Activated B cell treated with CpG ODN at 0.5 μM for 24 hours (primary cell): ENCODE data around the gene ZNF234. TPM values are rescaled to one million over a fixed set of nuclear protein-coding genes. Genes with fewer than 3 reads are reported as not detected.

Experiments used
- ATAC-seq: fragments of 200-7000 bp; cut with Tn5 transposase; one replicate; pipeline ENCODE4 v1.10.0; 2021; ENCODE audit warnings: low read depth, mild to moderate bottlenecking, moderate library complexity
- CTCF ChIA-PET: fragments of 350-600 bp; sonication (Branson Sonifier 250); formaldehyde crosslinking; loops from one replicate; lab custom pipeline; 2021; ENCODE audit warnings: antibody characterized with exemption; lab: Charles Lee
- POLR2A ChIA-PET: fragments of 350-600 bp; sonication (Branson Sonifier 250); formaldehyde crosslinking; loops from one replicate; lab custom pipeline; 2021; ENCODE audit warnings: antibody characterized with exemption; lab: Charles Lee
- DNase-seq: peaks from one replicate; pipeline ENCODE4 v3.0.0; 2022
- H3K27ac Mint-ChIP-seq: one replicate; pipeline ENCODE4 v1.8.0; 2020; ENCODE audit warnings: mixed read lengths
- H3K27me3 Mint-ChIP-seq: one replicate; pipeline ENCODE4 v1.8.0; 2021; ENCODE audit warnings: mixed read lengths
- H3K36me3 Mint-ChIP-seq: one replicate; pipeline ENCODE4 v1.8.0; 2021; ENCODE audit warnings: low read depth, mixed read lengths
- H3K4me1 Mint-ChIP-seq: one replicate; pipeline ENCODE4 v1.8.0; 2021; ENCODE audit warnings: mixed read lengths
- H3K4me3 Mint-ChIP-seq: one replicate; pipeline ENCODE4 v1.8.0; 2020; ENCODE audit warnings: mild to moderate bottlenecking, mixed read lengths
- H3K9me3 Mint-ChIP-seq: one replicate; pipeline ENCODE4 v1.8.0; 2020; ENCODE audit warnings: mixed read lengths
- intact Hi-C: fragments of 100-400 bp; cut with micrococcal nuclease; formaldehyde crosslinking; loops from one replicate; pipeline ENCODE4 v1.15.1; 2024
- total RNA-seq: library from RNA; stranded (reverse); gene quantifications from 2 replicates; pipeline ENCODE4 v1.2.3, GENCODE V29; 2022
- TF ChIP-seq, protein P1 (sequence below): fragments of 200-600 bp; IDR thresholded peaks from one replicate; pipeline ENCODE4 v1.8.0; 2022; ENCODE audit warnings: antibody characterized with exemption, mild to moderate bottlenecking

ZNF234 gene
- total RNA-seq = 14.8 and 18.8 TPM in 2 replicates

DNA sequence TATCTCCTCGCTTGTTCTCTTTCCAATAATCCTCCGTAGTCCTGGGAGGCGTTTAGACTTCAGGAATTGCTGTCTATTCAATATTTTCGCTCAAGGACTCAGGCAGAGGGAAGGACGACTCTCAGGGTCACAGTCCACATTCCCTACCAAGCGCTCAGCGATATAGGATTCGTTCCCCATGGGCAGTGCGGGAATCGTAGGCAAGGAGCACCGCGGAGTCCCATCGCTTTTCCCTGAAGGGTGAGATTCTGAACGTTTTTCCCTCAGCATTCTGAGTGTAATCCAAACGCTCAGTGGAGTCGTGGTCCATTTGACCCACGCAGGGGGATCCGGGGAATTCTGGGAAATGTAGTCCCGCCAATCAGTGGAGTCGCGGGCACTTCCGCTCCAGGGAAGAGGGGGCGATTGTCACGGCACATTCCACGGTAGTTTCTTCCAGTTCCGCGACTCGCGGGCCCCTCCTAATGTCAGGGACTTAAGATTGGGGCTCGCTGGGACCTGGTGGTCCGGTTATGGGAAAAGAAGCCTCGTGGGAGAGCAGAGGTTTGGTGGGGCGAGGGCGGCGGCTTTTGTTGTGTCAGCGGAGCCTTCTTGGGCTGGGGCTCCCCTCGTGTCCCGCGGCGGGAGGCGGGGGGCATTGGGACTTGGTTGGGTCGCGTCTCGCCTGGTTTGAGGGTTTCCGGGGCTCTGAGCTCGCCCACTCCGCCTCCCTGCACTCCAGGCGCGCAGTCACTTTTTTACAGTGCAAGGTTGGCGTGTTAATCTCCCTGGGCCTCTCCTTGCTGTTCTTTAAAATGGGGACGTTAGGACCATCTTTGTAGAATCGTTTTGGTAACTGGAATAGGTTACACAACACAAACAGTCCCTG is at the start of gene ZNF234:
Gene ZNF234, plus strand, starts transcription at position 364 of the 868 bp plus-strand sequence. CDS start 3,079 bp downstream, outside the sequence.
- Mint-ChIP-seq H3K27me3 (no peaks in the 10 kb centered on the region), H3K4me1 (peaks cover 23% of the 10 kb centered on the region), H3K4me3 (peak within 1 kb of the TSS; percentile 98), H3K9me3 (no peaks in the 10 kb centered on the region), H3K36me3 (peaks cover 34% of the 10 kb centered on the region), H3K27ac (peak within 1 kb of the TSS; percentile 85)
- peak; percentile 93 for ATAC-seq
- ChIA-PET POLR2A (interaction anchor here (0.8 to 1.1 kb wide), 3 partner anchors 19 to 359 kb away, joined by 3 to 10 read pairs (median 5); partner anchors contain the start of genes ZNF180 and ZNF226), CTCF (interaction anchor here (0.6 kb wide), 1 partner anchor 19 kb away, joined by 3 read pairs; no protein-coding TSS in a partner anchor)
- intact Hi-C loops = loop anchor here (1.0 kb wide), 5 partner anchors 24 to 359 kb away; partner anchors contain the start of genes ZNF180, ZNF224, ZNF225 and ZNF226
- TF ChIP-seq, protein P1, sequence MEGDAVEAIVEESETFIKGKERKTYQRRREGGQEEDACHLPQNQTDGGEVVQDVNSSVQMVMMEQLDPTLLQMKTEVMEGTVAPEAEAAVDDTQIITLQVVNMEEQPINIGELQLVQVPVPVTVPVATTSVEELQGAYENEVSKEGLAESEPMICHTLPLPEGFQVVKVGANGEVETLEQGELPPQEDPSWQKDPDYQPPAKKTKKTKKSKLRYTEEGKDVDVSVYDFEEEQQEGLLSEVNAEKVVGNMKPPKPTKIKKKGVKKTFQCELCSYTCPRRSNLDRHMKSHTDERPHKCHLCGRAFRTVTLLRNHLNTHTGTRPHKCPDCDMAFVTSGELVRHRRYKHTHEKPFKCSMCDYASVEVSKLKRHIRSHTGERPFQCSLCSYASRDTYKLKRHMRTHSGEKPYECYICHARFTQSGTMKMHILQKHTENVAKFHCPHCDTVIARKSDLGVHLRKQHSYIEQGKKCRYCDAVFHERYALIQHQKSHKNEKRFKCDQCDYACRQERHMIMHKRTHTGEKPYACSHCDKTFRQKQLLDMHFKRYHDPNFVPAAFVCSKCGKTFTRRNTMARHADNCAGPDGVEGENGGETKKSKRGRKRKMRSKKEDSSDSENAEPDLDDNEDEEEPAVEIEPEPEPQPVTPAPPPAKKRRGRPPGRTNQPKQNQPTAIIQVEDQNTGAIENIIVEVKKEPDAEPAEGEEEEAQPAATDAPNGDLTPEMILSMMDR = no peak
- peak; percentile 58 for DNase-seq

DNA sequence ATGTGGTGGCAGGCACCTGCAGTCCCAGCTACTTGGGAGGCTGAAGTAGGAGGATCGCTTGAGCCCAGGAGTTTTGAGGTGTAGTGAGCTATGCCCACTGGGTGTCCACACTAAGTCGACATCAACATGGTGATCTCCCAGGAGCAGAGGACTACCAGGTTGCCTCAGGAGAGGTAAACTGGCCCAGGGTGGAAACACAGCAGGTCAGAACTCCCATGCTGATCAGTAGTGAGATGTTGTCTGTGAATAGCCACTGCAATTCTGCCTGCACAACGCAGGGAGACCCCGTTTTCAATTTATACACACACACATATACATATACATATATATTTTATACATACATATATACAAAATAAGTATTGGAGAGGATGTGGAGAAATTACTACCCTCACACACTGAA is 49.2 kb upstream of the ZNF234 start:
- no peak for ATAC-seq
- TF ChIP-seq, protein P1 = no peak
- ChIA-PET POLR2A (no interaction called here), CTCF (no interaction called here)
- intact Hi-C loops = loop anchor here (5.0 kb wide), 1 partner anchor 310 kb away; the partner anchor contains the start of gene ZNF285
- Mint-ChIP-seq H3K9me3 (no peaks in the 10 kb centered on the region), H3K4me1 (peaks cover 14% of the 10 kb centered on the region), H3K36me3 (peaks cover 29% of the 10 kb centered on the region), H3K27me3 (no peaks in the 10 kb centered on the region), H3K27ac (no peak overlapping the region), H3K4me3 (no peak overlapping the region)
- DNase-seq = no peak

DNA sequence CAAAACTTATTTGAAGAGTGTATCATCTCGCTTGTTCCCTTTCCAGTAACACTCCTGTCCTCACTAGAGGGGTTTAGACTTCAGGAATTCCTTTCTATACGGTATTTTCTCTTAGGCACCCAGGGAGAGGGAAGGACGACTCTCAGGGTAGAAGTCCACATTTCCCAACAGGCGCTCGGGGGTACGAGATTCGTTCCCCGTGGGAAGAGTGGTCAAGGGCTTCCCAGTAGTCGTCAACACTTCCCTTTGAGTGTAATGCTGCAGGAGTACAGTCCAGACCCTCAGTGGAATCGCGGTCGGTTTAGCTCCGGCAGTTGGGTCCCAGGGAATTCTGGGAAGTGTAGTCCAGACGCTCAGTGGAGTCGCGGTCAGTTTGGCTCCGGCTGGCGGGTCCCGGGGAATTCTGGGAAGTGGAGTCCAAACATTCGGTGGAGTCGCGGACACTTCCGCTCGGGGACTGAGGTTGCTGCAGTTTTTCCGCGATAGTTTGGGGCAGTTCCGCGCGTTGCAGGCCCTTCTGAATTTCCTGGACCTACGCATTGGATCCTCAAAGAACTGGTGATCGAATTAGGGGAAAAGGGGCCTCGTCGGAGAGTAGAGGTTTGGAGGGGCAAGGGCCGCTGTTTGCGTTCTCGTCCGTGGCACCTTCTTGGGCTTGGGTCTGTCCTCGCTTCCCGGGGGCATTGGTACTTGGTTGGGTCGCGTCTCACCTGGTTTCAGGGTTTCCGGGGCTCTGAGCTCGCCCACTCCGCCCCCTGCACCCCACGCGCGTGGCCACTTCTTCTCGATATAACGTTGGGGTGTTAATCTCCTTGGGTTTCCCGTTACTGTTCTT is 47.2 kb upstream of the ZNF234 start, which contains the start of gene ZNF224:
Gene ZNF224, plus strand, starts transcription at position 431 of the 835 bp plus-strand sequence. CDS start 3,513 bp downstream, outside the sequence.
- DNase-seq (peak; percentile 66), ATAC-seq (peak; percentile 93)
- Mint-ChIP-seq H3K27me3 (no peaks in the 10 kb centered on the region), H3K4me3 (peak within 1 kb of the TSS; percentile 99), H3K4me1 (peaks cover 14% of the 10 kb centered on the region), H3K36me3 (peaks cover 37% of the 10 kb centered on the region), H3K9me3 (no peaks in the 10 kb centered on the region), H3K27ac (peak within 1 kb of the TSS; percentile 89)
- intact Hi-C loops = loop anchor here (1.0 to 5.0 kb wide), 12 partner anchors 19 to 406 kb away; partner anchors contain the start of genes ZNF155, ZNF180, ZNF222 and ZNF225
- TF ChIP-seq, protein P1 = no peak
- POLR2A ChIA-PET = interaction anchor here (0.5 to 2.4 kb wide), 15 partner anchors 16 to 406 kb away, joined by 3 to 20 read pairs (median 6); partner anchors contain the start of genes ZNF180, ZNF223, ZNF225 and ZNF226
- CTCF ChIA-PET = interaction anchor here (1.2 to 1.7 kb wide), 5 partner anchors 20 to 159 kb away, joined by 3 to 6 read pairs (median 3); partner anchors contain the start of genes ZNF221 and ZNF45

DNA sequence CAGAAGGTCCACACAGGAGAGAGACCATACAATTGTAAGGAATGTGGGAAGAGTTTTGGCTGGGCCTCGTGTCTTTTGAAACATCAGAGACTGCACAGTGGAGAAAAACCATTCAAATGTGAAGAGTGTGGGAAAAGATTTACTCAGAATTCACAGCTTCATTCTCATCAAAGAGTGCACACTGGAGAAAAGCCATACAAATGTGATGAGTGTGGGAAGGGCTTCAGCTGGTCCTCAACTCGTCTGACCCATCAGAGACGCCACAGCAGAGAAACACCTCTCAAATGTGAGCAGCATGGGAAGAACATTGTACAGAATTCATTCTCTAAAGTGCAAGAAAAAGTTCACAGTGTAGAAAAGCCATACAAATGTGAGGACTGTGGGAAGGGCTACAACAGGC is 33.6 kb upstream of the ZNF234 start:
- ATAC-seq (no peak), DNase-seq (no peak)
- Mint-ChIP-seq H3K4me3 (no peak overlapping the region), H3K27ac (no peak overlapping the region), H3K27me3 (no peaks in the 10 kb centered on the region), H3K9me3 (peaks cover 46% of the 10 kb centered on the region), H3K4me1 (peaks cover 9% of the 10 kb centered on the region), H3K36me3 (peaks cover 62% of the 10 kb centered on the region)
- intact Hi-C loops = no loop called here
- ChIA-PET CTCF (no interaction called here), POLR2A (no interaction called here)
- TF ChIP-seq, protein P1 = no peak
